Peyer's patch (tissue), 4 donors: ENCODE results near the gene MTMR1.

Experiments
- CTCF ChIP-seq, 6 experiments: fragments of 450-650 bp in 4 of 6; fragments of 200-600 bp in 2 of 6; sonication (generic) in 1 of 6; IDR thresholded peaks; one replicate each; pipeline ENCODE4 v1.5.1; 2017 to 2019; ENCODE audit warnings: antibody characterized with exemption in 6 of 6, mild to moderate bottlenecking in 3 of 6, moderate library complexity in 1 of 6
- POLR2A ChIP-seq, 2 donors: fragments of 450-650 bp; IDR thresholded peaks; one replicate each; pipeline ENCODE4 v1.5.1; 2017; ENCODE audit warnings: antibody characterized with exemption in 2 of 2, mild to moderate bottlenecking in 2 of 2, moderate library complexity in 2 of 2

GRCh38 chrX:150704030-150704613, 10.9 kb downstream of the MTMR1 start:
- TF ChIP-seq POLR2A (IDR thresholded peaks at IDR 0.05) (no peak), CTCF (IDR thresholded peaks at IDR 0.05) (no peak)
